KOPT-K1 (cell line): ENCODE data around the gene PDCD11.
A peak's percentile ranks its signal among the peaks of the same experiment; 100 is the strongest.

Experiments
- H3K27ac ChIP-seq: fragments of 200-600 bp; sonication (generic); 2 replicates; pipeline ENCODE4 v1.5.1; 2016; ENCODE audit warnings: antibody characterized with exemption, mild to moderate bottlenecking, low read depth, low read length; ENCODE audit not compliant: poor library complexity, severe bottlenecking
- H3K36me3 ChIP-seq: fragments of 200-600 bp; sonication (generic); 2 replicates; pipeline ENCODE4 v1.5.1; 2017; ENCODE audit warnings: antibody characterized with exemption, mild to moderate bottlenecking, low read length, moderate library complexity; ENCODE audit not compliant: insufficient read depth
- H3K9me3 ChIP-seq: fragments of 200-600 bp; sonication (generic); 2 replicates; pipeline ENCODE4 v1.5.1; 2017; ENCODE audit warnings: antibody characterized with exemption, low read length, mild to moderate bottlenecking; ENCODE audit not compliant: insufficient read depth, poor library complexity, severe bottlenecking

The PDCD11 gene

GRCh38 chr10:103433858-103434257, 37.4 kb downstream of the PDCD11 start:
- Histone ChIP-seq H3K9me3 (no peaks in the 10 kb centered on the region), H3K36me3 (peaks cover 86% of the 10 kb centered on the region), H3K27ac (no peak overlapping the region)

- no peaks in the 10 kb centered on the region for H3K9me3 ChIP-seq
- no peak overlapping the region for H3K27ac ChIP-seq
- peaks cover 97% of the 10 kb centered on the region for H3K36me3 ChIP-seq
Observed at GRCh38 chr10:103439776-103440175, 43.4 kb downstream of the PDCD11 start.

GRCh38 chr10:103440416-103440815, 44.0 kb downstream of the PDCD11 start:
- no peak overlapping the region for H3K27ac ChIP-seq
- H3K36me3 ChIP-seq: peaks cover 98% of the 10 kb centered on the region
- no peaks in the 10 kb centered on the region for H3K9me3 ChIP-seq

GRCh38 chr10:103441206-103441605, 44.8 kb downstream of the PDCD11 start:
- Histone ChIP-seq H3K9me3 (no peaks in the 10 kb centered on the region), H3K27ac (no peak overlapping the region), H3K36me3 (peaks cover 98% of the 10 kb centered on the region)

GRCh38 chr10:103441611-103442010, 45.2 kb downstream of the PDCD11 start:
- Histone ChIP-seq H3K36me3 (peaks cover 98% of the 10 kb centered on the region), H3K27ac (no peak overlapping the region), H3K9me3 (no peaks in the 10 kb centered on the region)

- H3K27ac ChIP-seq: no peak overlapping the region
- H3K9me3 ChIP-seq: no peaks in the 10 kb centered on the region
- H3K36me3 ChIP-seq: peaks cover 98% of the 10 kb centered on the region
Observed at GRCh38 chr10:103442031-103442461, 45.6 kb downstream of the PDCD11 start.

GRCh38 chr10:103443475-103444185, 47.2 kb downstream of the PDCD11 start:
- H3K9me3 ChIP-seq: no peaks in the 10 kb centered on the region
- no peak overlapping the region for H3K27ac ChIP-seq
- H3K36me3 ChIP-seq: peaks cover 99% of the 10 kb centered on the region

- Histone ChIP-seq H3K27ac (no peak overlapping the region), H3K9me3 (no peaks in the 10 kb centered on the region), H3K36me3 (peaks cover 99% of the 10 kb centered on the region)
Observed at GRCh38 chr10:103444478-103444877, 48.1 kb downstream of the PDCD11 start.

- Histone ChIP-seq H3K27ac (no peak overlapping the region), H3K9me3 (no peaks in the 10 kb centered on the region), H3K36me3 (peaks cover 99% of the 10 kb centered on the region)
Observed at GRCh38 chr10:103445366-103445765, 48.9 kb downstream of the PDCD11 start.

- peaks cover 94% of the 10 kb centered on the region for H3K36me3 ChIP-seq
- no peaks in the 10 kb centered on the region for H3K9me3 ChIP-seq
- H3K27ac ChIP-seq: no peak overlapping the region
Observed at GRCh38 chr10:103445767-103446567, 49.5 kb downstream of the PDCD11 start.

GRCh38 chr10:103447187-103447586, 50.8 kb downstream of the PDCD11 start:
- peaks cover 82% of the 10 kb centered on the region for H3K36me3 ChIP-seq
- no peak overlapping the region for H3K27ac ChIP-seq
- H3K9me3 ChIP-seq: no peaks in the 10 kb centered on the region

GRCh38 chr10:103448746-103449145, 52.3 kb downstream of the PDCD11 start:
- Histone ChIP-seq H3K36me3 (peaks cover 66% of the 10 kb centered on the region), H3K27ac (no peak overlapping the region), H3K9me3 (no peaks in the 10 kb centered on the region)

GRCh38 chr10:103449208-103450144, 53.0 kb downstream of the PDCD11 start:
- Histone ChIP-seq H3K36me3 (peaks cover 59% of the 10 kb centered on the region), H3K27ac (no peak overlapping the region), H3K9me3 (no peaks in the 10 kb centered on the region)

- peaks cover 51% of the 10 kb centered on the region for H3K36me3 ChIP-seq
- H3K9me3 ChIP-seq: no peaks in the 10 kb centered on the region
- peak overlapping the region; percentile 73 for H3K27ac ChIP-seq
Observed at GRCh38 chr10:103450201-103450695, 53.8 kb downstream of the PDCD11 start.
